ENCODE results near the gene CAV2.

- TF ChIP-seq CTCF (conservative IDR thresholded peaks at IDR 0.05) (no peak), EZH2 (IDR thresholded peaks at IDR 0.05; ENCODE audit: low read depth) (no peak)
Observed at GRCh38 chr7:116463956-116464355, 35.6 kb upstream of the CAV2 start.
